Stimulated activated naive B cell treated with anti-CD40 and anti-IgM and Interleukin-4, amounts not matched to agents 10 μg/mL and 1 μg/mL and 100 μg/mL, for 72 hours (primary cell): ENCODE data around the gene SFXN2.
"Not testable (repeated sequence)": the region's sequence is repeated elsewhere in the genome, so short reads cannot be mapped to it uniquely, and the experiment has no call there.

Experiments used
- ATAC-seq, 2 donors: fragments of 150-1000 bp; cut with Tn5 transposase; replicated peaks; 2 replicates each; pipeline ENCODE4 v1.10.0; 2021; ENCODE audit warnings: moderate library complexity in 1 of 2
- DNase-seq: peaks from one replicate; pipeline ENCODE4 v3.0.0; 2021
- H3K27ac Mint-ChIP-seq: one replicate; pipeline ENCODE4 v1.8.0; 2022; ENCODE audit warnings: mild to moderate bottlenecking, mixed read lengths
- H3K27me3 Mint-ChIP-seq, 2 donors: one replicate each; pipeline ENCODE4 v1.8.0; 2022; ENCODE audit warnings: mixed read lengths in 2 of 2
- H3K36me3 Mint-ChIP-seq, 2 donors: one replicate each; pipeline ENCODE4 v1.8.0; 2022; ENCODE audit warnings: mixed read lengths in 2 of 2, mild to moderate bottlenecking in 1 of 2
- H3K4me1 Mint-ChIP-seq, 2 donors: one replicate each; pipeline ENCODE4 v1.8.0; 2022; ENCODE audit warnings: mixed read lengths in 2 of 2, mild to moderate bottlenecking in 1 of 2
- H3K4me3 Mint-ChIP-seq, 2 donors: one replicate each; pipeline ENCODE4 v1.8.0; 2022; ENCODE audit warnings: mild to moderate bottlenecking in 2 of 2, mixed read lengths in 2 of 2, moderate library complexity in 1 of 2
- H3K9me3 Mint-ChIP-seq, 2 donors: one replicate each; pipeline ENCODE4 v1.8.0; 2022; ENCODE audit warnings: mixed read lengths in 2 of 2, mild to moderate bottlenecking in 1 of 2

The SFXN2 gene

GRCh38 chr10:102742313-102742712 lies 27.9 kb downstream of the SFXN2 start:
- not testable (repeated sequence) for H3K4me3 Mint-ChIP-seq, DNase-seq, H3K9me3 Mint-ChIP-seq, H3K27ac Mint-ChIP-seq, ATAC-seq, H3K27me3 Mint-ChIP-seq
- Mint-ChIP-seq H3K36me3 (peaks cover 8 to 11% of the 10 kb centered on the region in 2 donors), H3K4me1 (peaks cover 26 to 56% of the 10 kb centered on the region in 2 donors)

GRCh38 chr10:102743078-102743587 lies 28.7 kb downstream of the SFXN2 start:
- Mint-ChIP-seq H3K27me3 (no peaks in the 10 kb centered on the region), H3K27ac (peak overlapping the region; percentile 92), H3K4me1 (peaks cover 24 to 52% of the 10 kb centered on the region in 2 donors), H3K36me3 (peaks cover 7% of the 10 kb centered on the region in 2 donors), H3K9me3 (peaks cover 3 to 5% of the 10 kb centered on the region in 2 donors), H3K4me3 (peak overlapping the region; percentile 85 to 89)
- DNase-seq (no peak), ATAC-seq (peak; percentile 0 to 2)

GRCh38 chr10:102743588-102744373 lies 29.3 kb downstream of the SFXN2 start, which contains the start of gene WBP1L:
Gene WBP1L (plus strand): TSS chr10:102743948. CDS start chr10:102744054, 106 bp downstream.
- Mint-ChIP-seq H3K27ac (peak within 1 kb of the TSS; percentile 92), H3K36me3 (peaks cover 10 to 12% of the 10 kb centered on the region in 2 donors), H3K4me1 (peaks cover 30 to 54% of the 10 kb centered on the region in 2 donors), H3K27me3 (no peaks in the 10 kb centered on the region), H3K4me3 (peak within 1 kb of the TSS; percentile 85 to 89), H3K9me3 (peaks cover 3 to 5% of the 10 kb centered on the region in 2 donors)
- peak; percentile 95 for DNase-seq
- peak; percentile 95 to 97 for ATAC-seq

- ATAC-seq, result peak; percentile 17 to 40
- peaks cover 28 to 49% of the 10 kb centered on the region in 2 donors for H3K4me1 Mint-ChIP-seq
- H3K36me3 Mint-ChIP-seq, result peaks cover 12% of the 10 kb centered on the region in 2 donors
- peak overlapping the region; percentile 92 for H3K27ac Mint-ChIP-seq
- peak overlapping the region; percentile 85 to 89 for H3K4me3 Mint-ChIP-seq
- peaks cover 3 to 5% of the 10 kb centered on the region in 2 donors for H3K9me3 Mint-ChIP-seq
- DNase-seq, result no peak
- H3K27me3 Mint-ChIP-seq, result no peaks in the 10 kb centered on the region
Observed at GRCh38 chr10:102744374-102745051, 30.1 kb downstream of the SFXN2 start.

- Mint-ChIP-seq H3K4me3 (peak overlapping the region; percentile 85 to 89), H3K9me3 (peaks cover 3 to 5% of the 10 kb centered on the region in 2 donors), H3K27ac (no peak overlapping the region), H3K36me3 (peaks cover 12% of the 10 kb centered on the region in 2 donors), H3K4me1 (peaks cover 28 to 49% of the 10 kb centered on the region in 2 donors), H3K27me3 (no peaks in the 10 kb centered on the region)
- no peak for DNase-seq
- ATAC-seq, result no peak
Observed at GRCh38 chr10:102745157-102745556, 30.7 kb downstream of the SFXN2 start.

- ATAC-seq, result no peak
- Mint-ChIP-seq H3K27me3 (no peaks in the 10 kb centered on the region), H3K36me3 (peaks cover 13 to 30% of the 10 kb centered on the region in 2 donors), H3K9me3 (no peaks in the 10 kb centered on the region), H3K27ac (no peak overlapping the region), H3K4me1 (peaks cover 32 to 50% of the 10 kb centered on the region in 2 donors), H3K4me3 (no peak overlapping the region)
- no peak for DNase-seq
Observed at GRCh38 chr10:102752266-102752930, 38.0 kb downstream of the SFXN2 start.

GRCh38 chr10:102752934-102753664 lies 38.7 kb downstream of the SFXN2 start:
- Mint-ChIP-seq H3K9me3 (no peaks in the 10 kb centered on the region), H3K27ac (peak overlapping the region; percentile 37), H3K27me3 (no peaks in the 10 kb centered on the region), H3K4me1 (peaks cover 32 to 52% of the 10 kb centered on the region in 2 donors), H3K4me3 (no peak overlapping the region), H3K36me3 (peaks cover 13 to 31% of the 10 kb centered on the region in 2 donors)
- peak; percentile 80 to 83 for ATAC-seq
- no peak for DNase-seq

- Mint-ChIP-seq H3K9me3 (peaks cover 0 to 4% of the 10 kb centered on the region in 2 donors), H3K36me3 (peaks cover 13 to 31% of the 10 kb centered on the region in 2 donors), H3K4me1 (peaks cover 32 to 52% of the 10 kb centered on the region in 2 donors), H3K27me3 (no peaks in the 10 kb centered on the region), H3K4me3 (no peak overlapping the region), H3K27ac (no peak overlapping the region)
- DNase-seq (no peak), ATAC-seq (no peak)
Observed at GRCh38 chr10:102753718-102754117, 39.3 kb downstream of the SFXN2 start.

GRCh38 chr10:102757323-102757722 lies 42.9 kb downstream of the SFXN2 start:
- Mint-ChIP-seq H3K36me3 (peaks cover 14 to 32% of the 10 kb centered on the region in 2 donors), H3K9me3 (peaks cover 1 to 4% of the 10 kb centered on the region in 2 donors), H3K4me3 (no peak overlapping the region), H3K27me3 (no peaks in the 10 kb centered on the region), H3K4me1 (peaks cover 25 to 39% of the 10 kb centered on the region in 2 donors), H3K27ac (no peak overlapping the region)
- DNase-seq, result no peak
- ATAC-seq, result no peak

GRCh38 chr10:102758240-102758932 lies 44.0 kb downstream of the SFXN2 start:
- H3K4me3 Mint-ChIP-seq, result no peak overlapping the region
- no peak for ATAC-seq
- peak overlapping the region; percentile 65 for H3K27ac Mint-ChIP-seq
- H3K9me3 Mint-ChIP-seq, result peaks cover 1 to 4% of the 10 kb centered on the region in 2 donors
- peaks cover 21 to 31% of the 10 kb centered on the region in 2 donors for H3K36me3 Mint-ChIP-seq
- no peak for DNase-seq
- H3K27me3 Mint-ChIP-seq, result no peaks in the 10 kb centered on the region
- H3K4me1 Mint-ChIP-seq, result peaks cover 19 to 33% of the 10 kb centered on the region in 2 donors

- H3K27me3 Mint-ChIP-seq, DNase-seq, H3K4me3 Mint-ChIP-seq, H3K9me3 Mint-ChIP-seq, ATAC-seq, H3K27ac Mint-ChIP-seq: not testable (repeated sequence)
- peaks cover 21 to 33% of the 10 kb centered on the region in 2 donors for H3K36me3 Mint-ChIP-seq
- peaks cover 17 to 30% of the 10 kb centered on the region in 2 donors for H3K4me1 Mint-ChIP-seq
Observed at GRCh38 chr10:102758933-102759262, 44.5 kb downstream of the SFXN2 start.

GRCh38 chr10:102759497-102760210 lies 45.2 kb downstream of the SFXN2 start:
- no peak for DNase-seq
- peaks cover 24 to 38% of the 10 kb centered on the region in 2 donors for H3K36me3 Mint-ChIP-seq
- H3K27me3 Mint-ChIP-seq, result no peaks in the 10 kb centered on the region
- no peak for ATAC-seq
- no peak overlapping the region for H3K27ac Mint-ChIP-seq
- H3K4me1 Mint-ChIP-seq, result peaks cover 17 to 36% of the 10 kb centered on the region in 2 donors
- H3K4me3 Mint-ChIP-seq, result no peak overlapping the region
- peaks cover 1 to 4% of the 10 kb centered on the region in 2 donors for H3K9me3 Mint-ChIP-seq
